ENCODE results near the gene PEDS1. TPM values are rescaled to one million over a fixed set of nuclear protein-coding genes. Genes with fewer than 3 reads are reported as not detected.

Gene PEDS1
- total and polyA plus RNA-seq, 2 of the 13 experiments (the other 11 are each of a cell fraction or from before 2014, with no cell fraction given) = 30.5 to 93.9 TPM

DNA sequence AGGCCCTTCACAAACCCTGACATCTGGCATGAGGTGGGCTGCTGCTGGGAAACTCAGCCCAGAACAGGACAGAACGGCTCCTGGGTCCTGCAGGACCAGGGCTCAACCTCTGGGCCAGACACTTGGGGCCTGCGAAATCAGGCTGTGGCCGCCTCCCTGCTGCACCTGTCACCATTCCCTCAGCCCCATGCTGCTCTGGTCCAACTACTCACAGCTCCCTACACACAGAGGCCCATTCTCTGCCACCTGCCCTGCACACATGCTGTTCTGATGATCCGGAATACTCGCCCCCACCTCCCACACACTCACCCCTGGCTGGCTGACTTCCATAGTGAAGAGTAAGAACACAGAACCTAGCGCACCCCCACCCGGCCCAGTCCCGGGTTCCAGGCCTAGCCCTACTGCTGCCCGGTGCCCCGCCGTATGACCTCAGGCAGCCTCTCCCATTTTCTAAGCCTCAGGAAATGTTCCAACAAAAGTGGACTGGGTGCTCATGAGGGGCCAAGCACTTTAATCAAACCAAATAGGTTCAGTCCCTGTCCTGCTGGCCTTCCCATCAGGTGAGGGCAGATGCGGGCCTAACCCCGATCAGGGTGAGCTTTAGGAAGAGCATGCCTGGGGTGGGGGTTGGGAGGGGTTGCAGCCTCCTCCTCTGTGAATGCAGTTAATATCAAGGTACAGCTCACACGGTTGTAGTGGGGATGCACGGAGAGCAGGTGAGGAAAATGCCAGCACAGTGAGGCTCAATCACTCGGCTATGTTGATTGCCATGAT, 3.9 kb downstream of the PEDS1 start:
- CTCF ChIA-PET (ENCODE audit: low intra/inter-chr PET ratio, low total read pairs) = no interaction called here
- Histone ChIP-seq H3K79me2 (ENCODE audit: insufficient read depth, low read length) (peaks cover 64% of the 10 kb centered on the region), H3K9me3 (ENCODE audit: low read length) (no peaks in the 10 kb centered on the region), H3K4me2 (ENCODE audit: low read depth, low read length) (0 out of 2 replicates have a peak overlapping the region, but pooled peaks have one; percentile 5), H3K27ac (ENCODE audit: extremely low read length, insufficient read depth, low read length) (no peak overlapping the region), H3K4me3 (replicated peaks in 1 of 3; ENCODE audit: insufficient read depth in 1 of 3, low read depth in 2 of 3, low read length in 3 of 3) (no peak overlapping the region), H3K36me3 (replicated peaks in 1 of 2; ENCODE audit: control insufficient read depth in 1 of 2, insufficient read depth in 2 of 2, low read length in 2 of 2) (peaks cover 14 to 45% of the 10 kb centered on the region in 2 experiments; a peak in 4 of 5 replicates), H3K9ac (ENCODE audit: insufficient read depth, low read depth, low read length) (peak overlapping the region; percentile 4; the same call in 1 of the 2 replicates), H2AFZ (ENCODE audit: low read length) (no peak overlapping the region), H4K20me1 (ENCODE audit: insufficient read depth, low read length) (no peaks in the 10 kb centered on the region; the same call in 1 of the 2 replicates), H3K4me1 (ENCODE audit: insufficient read depth, low read length) (peaks cover 63% of the 10 kb centered on the region), H3K27me3 (ENCODE audit: control insufficient read depth in 1 of 2, insufficient read depth in 2 of 2, low read length in 2 of 2) (peaks cover 0 to 4% of the 10 kb centered on the region in 2 experiments; a peak in 1 of 5 replicates)
- DNase-seq (ENCODE audit: low spot score) (no peak), FAIRE-seq (no peak), ATAC-seq (no peak)
- in situ Hi-C loops (cut with HindIII; ENCODE audit: extremely low pct_ligation_motif_present, low pct_unique_long_range_greater_than_20kb) (no loop called here), intact Hi-C loops (cut with micrococcal nuclease; ENCODE audit: unreplicated experiment) (no loop called here)
- TF ChIP-seq RBFOX2 (IDR thresholded peaks at IDR 0.05; ENCODE audit: low read depth, low read length) = 0 out of 2 replicates have a peak, but pooled peaks have one; percentile 25
- TF ChIP-seq ZFY (CRISPR knock-in tag; IDR thresholded peaks at IDR 0.05) = 0 out of 2 replicates have a peak, but pooled peaks have one; percentile 9
- TF ChIP-seq SATB2 (CRISPR knock-in tag; IDR thresholded peaks at IDR 0.05) = no peak
- TF ChIP-seq, protein P1, sequence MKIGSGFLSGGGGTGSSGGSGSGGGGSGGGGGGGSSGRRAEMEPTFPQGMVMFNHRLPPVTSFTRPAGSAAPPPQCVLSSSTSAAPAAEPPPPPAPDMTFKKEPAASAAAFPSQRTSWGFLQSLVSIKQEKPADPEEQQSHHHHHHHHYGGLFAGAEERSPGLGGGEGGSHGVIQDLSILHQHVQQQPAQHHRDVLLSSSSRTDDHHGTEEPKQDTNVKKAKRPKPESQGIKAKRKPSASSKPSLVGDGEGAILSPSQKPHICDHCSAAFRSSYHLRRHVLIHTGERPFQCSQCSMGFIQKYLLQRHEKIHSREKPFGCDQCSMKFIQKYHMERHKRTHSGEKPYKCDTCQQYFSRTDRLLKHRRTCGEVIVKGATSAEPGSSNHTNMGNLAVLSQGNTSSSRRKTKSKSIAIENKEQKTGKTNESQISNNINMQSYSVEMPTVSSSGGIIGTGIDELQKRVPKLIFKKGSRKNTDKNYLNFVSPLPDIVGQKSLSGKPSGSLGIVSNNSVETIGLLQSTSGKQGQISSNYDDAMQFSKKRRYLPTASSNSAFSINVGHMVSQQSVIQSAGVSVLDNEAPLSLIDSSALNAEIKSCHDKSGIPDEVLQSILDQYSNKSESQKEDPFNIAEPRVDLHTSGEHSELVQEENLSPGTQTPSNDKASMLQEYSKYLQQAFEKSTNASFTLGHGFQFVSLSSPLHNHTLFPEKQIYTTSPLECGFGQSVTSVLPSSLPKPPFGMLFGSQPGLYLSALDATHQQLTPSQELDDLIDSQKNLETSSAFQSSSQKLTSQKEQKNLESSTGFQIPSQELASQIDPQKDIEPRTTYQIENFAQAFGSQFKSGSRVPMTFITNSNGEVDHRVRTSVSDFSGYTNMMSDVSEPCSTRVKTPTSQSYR (CRISPR knock-in tag; IDR thresholded peaks at IDR 0.05; ENCODE audit: borderline replicate concordance) = no peak
- TF ChIP-seq REPIN1 (CRISPR knock-in tag; IDR thresholded peaks at IDR 0.05; ENCODE audit: borderline replicate concordance, low read depth) = no peak
- TF ChIP-seq ZNF121 (CRISPR knock-in tag; IDR thresholded peaks at IDR 0.05) = no peak
- TF ChIP-seq POLR2A (IDR thresholded peaks at IDR 0.05; ENCODE audit: insufficient read depth in 1 of 2, low read depth in 2 of 2, low read length in 2 of 2) = peak in 1 of 2 experiments; percentile 1; a peak in 1 of 4 replicates
- peak; percentile 70 for TF ChIP-seq AGO2 (optimal IDR thresholded peaks at IDR 0.05; ENCODE audit: low read depth, low read length)
- TF ChIP-seq ZNF563 (CRISPR knock-in tag; IDR thresholded peaks at IDR 0.05) = peak; percentile 48; the same call in 1 of the 2 replicates
- TF ChIP-seq ZNF225 (CRISPR knock-in tag; IDR thresholded peaks at IDR 0.05) = 0 out of 2 replicates have a peak, but pooled peaks have one; percentile 31
- TSS peak; percentile 23 for BruUV-seq (replicated peaks)
- 96% methylated on average over 16 of the region's 16 CpGs for WGBS (ENCODE audit: low lambda C conversion rate)
- POLR2A ChIA-PET = interaction anchor here (1.8 to 2.8 kb wide), 2 partner anchors 16 to 23 kb away, joined by 4 to 13 read pairs; no protein-coding TSS in a partner anchor

Data from HepG2 (cell line).